ENCODE data around the gene GNG12.

DNA sequence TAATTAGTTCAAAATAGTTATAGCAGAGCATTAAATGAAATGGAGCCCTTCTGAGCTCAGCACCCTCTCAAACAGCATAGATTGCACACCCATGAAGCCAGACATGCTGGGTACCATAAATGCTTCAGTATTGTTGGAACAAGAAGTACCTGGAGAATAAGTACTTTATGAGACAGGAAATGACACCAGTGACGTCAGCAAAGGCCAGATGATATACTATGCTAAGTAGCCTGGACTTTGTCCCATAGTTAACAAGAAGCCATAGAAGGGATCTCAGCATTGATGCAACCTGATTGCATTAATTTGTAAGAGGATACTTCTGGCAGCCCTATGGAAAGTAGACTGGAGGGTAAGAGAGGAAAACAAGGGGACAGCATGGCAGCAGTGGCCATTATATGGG, 164.6 kb downstream of the GNG12 start:
- TF ChIP-seq, protein P1, sequence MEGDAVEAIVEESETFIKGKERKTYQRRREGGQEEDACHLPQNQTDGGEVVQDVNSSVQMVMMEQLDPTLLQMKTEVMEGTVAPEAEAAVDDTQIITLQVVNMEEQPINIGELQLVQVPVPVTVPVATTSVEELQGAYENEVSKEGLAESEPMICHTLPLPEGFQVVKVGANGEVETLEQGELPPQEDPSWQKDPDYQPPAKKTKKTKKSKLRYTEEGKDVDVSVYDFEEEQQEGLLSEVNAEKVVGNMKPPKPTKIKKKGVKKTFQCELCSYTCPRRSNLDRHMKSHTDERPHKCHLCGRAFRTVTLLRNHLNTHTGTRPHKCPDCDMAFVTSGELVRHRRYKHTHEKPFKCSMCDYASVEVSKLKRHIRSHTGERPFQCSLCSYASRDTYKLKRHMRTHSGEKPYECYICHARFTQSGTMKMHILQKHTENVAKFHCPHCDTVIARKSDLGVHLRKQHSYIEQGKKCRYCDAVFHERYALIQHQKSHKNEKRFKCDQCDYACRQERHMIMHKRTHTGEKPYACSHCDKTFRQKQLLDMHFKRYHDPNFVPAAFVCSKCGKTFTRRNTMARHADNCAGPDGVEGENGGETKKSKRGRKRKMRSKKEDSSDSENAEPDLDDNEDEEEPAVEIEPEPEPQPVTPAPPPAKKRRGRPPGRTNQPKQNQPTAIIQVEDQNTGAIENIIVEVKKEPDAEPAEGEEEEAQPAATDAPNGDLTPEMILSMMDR (conservative IDR thresholded peaks at IDR 0.05; ENCODE audit: low read length), result no peak
- TF ChIP-seq EZH2phosphoT487 (IDR thresholded peaks at IDR 0.05; ENCODE audit: borderline replicate concordance), result no peak
